PC-9 (cell line): ENCODE results near the gene CAPN15.

Experiments
- EZH2 ChIP-seq: fragments of 200-600 bp; sonication (generic); IDR thresholded peaks from 2 replicates; pipeline ENCODE4 v1.8.0; 2017; ENCODE audit warnings: antibody characterized with exemption, low read depth
- TF ChIP-seq, protein P1 (sequence below): fragments of 200-600 bp; sonication (generic); conservative IDR thresholded peaks from 2 replicates; pipeline ENCODE4 v1.6.1; 2017; ENCODE audit warnings: mixed run types, antibody characterized with exemption, mild to moderate bottlenecking, moderate library complexity

DNA sequence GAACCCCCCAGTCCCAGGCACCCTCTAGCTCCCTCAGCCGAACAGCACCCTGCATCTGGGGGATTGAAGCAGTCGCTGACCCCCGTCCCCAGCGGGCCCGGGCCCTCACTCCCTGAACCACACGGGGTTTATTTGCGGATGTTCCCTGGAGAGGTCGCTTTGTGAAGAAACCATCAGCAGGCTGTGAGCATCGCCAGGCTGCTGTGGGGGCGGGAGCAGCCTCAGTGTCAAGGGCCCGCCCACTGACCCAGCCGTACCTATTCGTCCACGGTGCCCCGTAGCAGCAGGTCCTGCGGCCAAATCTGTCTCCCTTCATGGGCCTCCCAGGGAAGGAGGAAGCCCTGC is 55.9 kb downstream of the CAPN15 start:
- TF ChIP-seq, protein P1, sequence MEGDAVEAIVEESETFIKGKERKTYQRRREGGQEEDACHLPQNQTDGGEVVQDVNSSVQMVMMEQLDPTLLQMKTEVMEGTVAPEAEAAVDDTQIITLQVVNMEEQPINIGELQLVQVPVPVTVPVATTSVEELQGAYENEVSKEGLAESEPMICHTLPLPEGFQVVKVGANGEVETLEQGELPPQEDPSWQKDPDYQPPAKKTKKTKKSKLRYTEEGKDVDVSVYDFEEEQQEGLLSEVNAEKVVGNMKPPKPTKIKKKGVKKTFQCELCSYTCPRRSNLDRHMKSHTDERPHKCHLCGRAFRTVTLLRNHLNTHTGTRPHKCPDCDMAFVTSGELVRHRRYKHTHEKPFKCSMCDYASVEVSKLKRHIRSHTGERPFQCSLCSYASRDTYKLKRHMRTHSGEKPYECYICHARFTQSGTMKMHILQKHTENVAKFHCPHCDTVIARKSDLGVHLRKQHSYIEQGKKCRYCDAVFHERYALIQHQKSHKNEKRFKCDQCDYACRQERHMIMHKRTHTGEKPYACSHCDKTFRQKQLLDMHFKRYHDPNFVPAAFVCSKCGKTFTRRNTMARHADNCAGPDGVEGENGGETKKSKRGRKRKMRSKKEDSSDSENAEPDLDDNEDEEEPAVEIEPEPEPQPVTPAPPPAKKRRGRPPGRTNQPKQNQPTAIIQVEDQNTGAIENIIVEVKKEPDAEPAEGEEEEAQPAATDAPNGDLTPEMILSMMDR: no peak
- no peak for TF ChIP-seq EZH2
